HCT116 (cell line): ENCODE data around the gene EYA3. TPM values are rescaled to one million over a fixed set of nuclear protein-coding genes. Genes with fewer than 3 reads are reported as not detected.

Source experiments
- ATAC-seq: fragments of 200-7000 bp; cut with Tn5 transposase; 2 replicates; pipeline ENCODE4 v1.9.1; 2020; ENCODE audit warnings: mild to moderate bottlenecking, moderate library complexity
- BruUV-seq: library from RNA; stranded (reverse); fragments of 400-500 nt; replicated peaks from 2 replicates; lab custom pipeline; 2021; lab: Mats Ljungman, UMichigan
- CTCF ChIA-PET: fragments of 300-600 bp; sonication (Branson Sonifier 250); formaldehyde crosslinking; loops from one replicate; lab custom pipeline; 2021; ENCODE audit warnings: antibody characterized with exemption; lab: Charles Lee
- POLR2A ChIA-PET: fragments of 300-600, 350-600 bp; sonication (Branson Sonifier 250); formaldehyde crosslinking; loops from one replicate; lab custom pipeline; 2021; ENCODE audit warnings: antibody characterized with exemption; lab: Charles Lee
- RAD21 ChIA-PET, 2 experiments: fragments of 300-600 bp; sonication (Branson Sonifier 250); formaldehyde crosslinking; loops; one replicate each; lab custom pipeline; 2023; ENCODE audit warnings: low total read pairs in 2 of 2; ENCODE audit not compliant: uncharacterized antibody in 2 of 2, unreplicated experiment in 2 of 2, low non-redundant PET in 1 of 2; lab: Charles Lee
- DNase-seq: peaks from one replicate; pipeline ENCODE4 v3.0.0-alpha.2; 2010; ENCODE audit warnings: low read depth, low spot score
- H2AFZ ChIP-seq: fragments of 200-600 bp; shearing (Covaris generic), sonication (generic); 2 replicates; pipeline ENCODE4 v1.6.1; 2017; ENCODE audit warnings: low read depth, mixed run types, mixed read lengths, antibody characterized with exemption, low read length; ENCODE audit not compliant: poor library complexity, severe bottlenecking
- H3K27ac ChIP-seq: 2 replicates; pipeline ENCODE4 v1.5.1; 2012; ENCODE audit warnings: low read depth, low read length
- H3K27me3 ChIP-seq: fragments of 200-600 bp; sonication (generic); 2 replicates; pipeline ENCODE4 v1.6.1; 2016; ENCODE audit warnings: mixed run types, low read length, mixed read lengths; ENCODE audit not compliant: insufficient read depth
- H3K36me3 ChIP-seq, 2 experiments: fragments of 200-500 bp in 1 of 2; fragments of 200-600 bp in 1 of 2; sonication (Bioruptor generic) in 1 of 2; sonication (generic) in 1 of 2; 2 replicates each; pipeline versions ENCODE4 v1.5.1 to v1.6.1; 2014 to 2016; ENCODE audit warnings: low read length in 2 of 2, inconsistent platforms in 1 of 2, mixed read lengths in 1 of 2, mixed run types in 1 of 2; ENCODE audit not compliant: insufficient read depth in 2 of 2, control insufficient read depth in 1 of 2
- H3K4me1 ChIP-seq, 2 experiments: fragments of 200-600 bp in 1 of 2; sonication (generic) in 1 of 2; 2 replicates each; pipeline versions ENCODE4 v1.5.1 to v1.6.1; 2012 to 2017; ENCODE audit warnings: low read length in 2 of 2, inconsistent platforms in 1 of 2, mild to moderate bottlenecking in 1 of 2, mixed read lengths in 1 of 2, mixed run types in 1 of 2, moderate library complexity in 1 of 2; ENCODE audit not compliant: insufficient read depth in 2 of 2, control insufficient read depth in 1 of 2
- H3K4me2 ChIP-seq: fragments of 200-600 bp; sonication (generic); 2 replicates; pipeline ENCODE4 v1.6.1; 2017; ENCODE audit warnings: mixed run types, low read length, mixed read lengths
- H3K4me3 ChIP-seq, 2 experiments: fragments of 200-600 bp in 1 of 2; sonication (generic) in 1 of 2; replicated peaks in 1 of 2; 2 replicates each; pipeline ENCODE4 v1.5.1; 2011 to 2016; ENCODE audit warnings: low read length in 2 of 2, control low read depth in 1 of 2, low read depth in 1 of 2, mild to moderate bottlenecking in 1 of 2, mixed read lengths in 1 of 2, mixed run types in 1 of 2
- H3K79me2 ChIP-seq: fragments of 200-600 bp; sonication (generic); 2 replicates; pipeline ENCODE4 v1.6.1; 2017; ENCODE audit warnings: mild to moderate bottlenecking, mixed run types, low read length, moderate library complexity, mixed read lengths; ENCODE audit not compliant: insufficient read depth
- H3K9ac ChIP-seq: fragments of 200-600 bp; sonication (generic); 2 replicates; pipeline ENCODE4 v1.6.1; 2016; ENCODE audit warnings: low read length, mixed read lengths
- H3K9me2 ChIP-seq: fragments of 200-600 bp; sonication (generic), shearing (Covaris generic); 2 replicates; pipeline ENCODE4 v1.6.1; 2017; ENCODE audit warnings: mixed run types, mild to moderate bottlenecking, moderate library complexity; ENCODE audit not compliant: insufficient read depth
- H3K9me3 ChIP-seq, 2 experiments: fragments of 200-500 bp in 1 of 2; fragments of 200-600 bp in 1 of 2; sonication (Bioruptor generic) in 1 of 2; sonication (generic) in 1 of 2; 2 replicates each; pipeline ENCODE4 v1.6.1; 2014 to 2017; ENCODE audit warnings: low read length in 2 of 2, mixed read lengths in 2 of 2, inconsistent platforms in 1 of 2, low read depth in 1 of 2, mild to moderate bottlenecking in 1 of 2, mixed run types in 1 of 2, moderate library complexity in 1 of 2; ENCODE audit not compliant: control insufficient read depth in 1 of 2, insufficient read depth in 1 of 2
- H4K20me1 ChIP-seq: fragments of 200-600 bp; sonication (generic), shearing (Covaris generic); 2 replicates; pipeline ENCODE4 v1.6.1; 2017; ENCODE audit warnings: mixed run types, mild to moderate bottlenecking, moderate library complexity; ENCODE audit not compliant: insufficient read depth
- ATF3 ChIP-seq: IDR thresholded peaks from 2 replicates; pipeline ENCODE4 v1.6.1; 2012
- CBX3 ChIP-seq: IDR thresholded peaks from 2 replicates; pipeline ENCODE4 v1.6.1; 2012; ENCODE audit warnings: low read depth
- CEBPB ChIP-seq: IDR thresholded peaks from 2 replicates; pipeline ENCODE4 v1.6.1; 2012; ENCODE audit warnings: low read depth
- ELF1 ChIP-seq: IDR thresholded peaks from 2 replicates; pipeline ENCODE4 v1.6.1; 2012; ENCODE audit warnings: low read depth, borderline replicate concordance
- EZH2 ChIP-seq: fragments of 200-600 bp; sonication (generic); IDR thresholded peaks from 2 replicates; pipeline ENCODE4 v1.6.1; 2017; ENCODE audit warnings: antibody characterized with exemption, mixed run types
- EZH2phosphoT487 ChIP-seq: fragments of 200-600 bp; IDR thresholded peaks from 2 replicates; pipeline ENCODE4 v1.6.1; 2018; ENCODE audit warnings: antibody characterized with exemption, borderline replicate concordance
- FOSL1 ChIP-seq: IDR thresholded peaks from 2 replicates; pipeline ENCODE4 v1.6.1; 2012; ENCODE audit warnings: low read depth
- JUND ChIP-seq: IDR thresholded peaks from 2 replicates; pipeline ENCODE4 v1.6.1; 2012
- MAX ChIP-seq: IDR thresholded peaks from 2 replicates; pipeline ENCODE4 v1.6.1; 2012
- POLR2A ChIP-seq: IDR thresholded peaks from 2 replicates; pipeline ENCODE4 v1.7.0; 2011; ENCODE audit warnings: borderline replicate concordance; ENCODE audit not compliant: insufficient read depth, insufficient read length; ENCODE audit errors: extremely low read depth
- POLR2AphosphoS5 ChIP-seq: IDR thresholded peaks from 2 replicates; pipeline ENCODE4 v1.6.1; 2011; ENCODE audit warnings: mild to moderate bottlenecking, low read depth, low read length, moderate library complexity
- RAD21 ChIP-seq: IDR thresholded peaks from 2 replicates; pipeline ENCODE4 v1.6.1; 2012; ENCODE audit warnings: low read depth, mild to moderate bottlenecking
- REST ChIP-seq: IDR thresholded peaks from 2 replicates; pipeline ENCODE4 v1.6.1; 2012; ENCODE audit warnings: low read depth
- SP1 ChIP-seq: IDR thresholded peaks from 2 replicates; pipeline ENCODE4 v1.6.1; 2012; ENCODE audit warnings: low read depth
- ZBTB33 ChIP-seq: IDR thresholded peaks from 2 replicates; pipeline ENCODE4 v1.6.1; 2011; ENCODE audit warnings: mild to moderate bottlenecking, low read length, moderate library complexity; ENCODE audit not compliant: insufficient replicate concordance; ENCODE audit errors: extremely low read depth
- ZNF274 ChIP-seq: fragments of 200-500 bp; sonication (Bioruptor generic); IDR thresholded peaks from 2 replicates; pipeline ENCODE4 v1.6.1; 2014; ENCODE audit warnings: mild to moderate bottlenecking, low read depth, low read length, inconsistent platforms
- intact Hi-C: fragments of 100-400 bp; cut with micrococcal nuclease; formaldehyde crosslinking; loops from 2 replicates; pipeline ENCODE4 v1.10.0; 2022
- total RNA-seq: library from RNA; stranded (reverse); gene quantifications from one replicate; pipeline ENCODE4 v1.2.1, GENCODE V29; 2021; ENCODE audit not compliant: unreplicated experiment

Gene EYA3
- total RNA-seq, 1 experiment from 2014 or later: 25.9 TPM

GRCh38 chr1:28114844-28115243 lies 26.4 kb upstream of the EYA3 start:
- no peaks in the 10 kb centered on the region for H3K79me2 ChIP-seq
- no peaks in the 10 kb centered on the region for H3K36me3 ChIP-seq
- no peak for TF ChIP-seq EZH2phosphoT487
- no peak for TF ChIP-seq ATF3
- no peak for TF ChIP-seq ELF1
- TF ChIP-seq JUND: no peak
- no peak for TF ChIP-seq ZNF274
- TF ChIP-seq MAX: no peak
- TF ChIP-seq CBX3: no peak
- TF ChIP-seq RAD21: no peak
- TF ChIP-seq POLR2A: no peak
- DNase-seq (no peak), ATAC-seq (no peak)
- H3K9me3 ChIP-seq: no peaks in the 10 kb centered on the region
- peaks cover 0 to 11% of the 10 kb centered on the region in 2 experiments; a peak in 2 of 4 replicates for H3K4me1 ChIP-seq
- no TSS peak for BruUV-seq
- H3K9me2 ChIP-seq: no peaks in the 10 kb centered on the region
- no peak overlapping the region for H3K9ac ChIP-seq
- H2AFZ ChIP-seq: no peak overlapping the region
- ChIA-PET CTCF (no interaction called here), POLR2A (no interaction called here), RAD21 (no interaction called here)
- no peaks in the 10 kb centered on the region for H3K27me3 ChIP-seq
- H3K4me3 ChIP-seq: no peak overlapping the region
- H4K20me1 ChIP-seq: no peaks in the 10 kb centered on the region
- intact Hi-C loops: no loop called here
- no peak overlapping the region for H3K27ac ChIP-seq
- H3K4me2 ChIP-seq: no peak overlapping the region

- H2AFZ ChIP-seq: peak overlapping the region; percentile 87
- peaks cover 0 to 11% of the 10 kb centered on the region in 2 experiments; a peak in 2 of 4 replicates for H3K4me1 ChIP-seq
- H4K20me1 ChIP-seq: no peaks in the 10 kb centered on the region
- H3K79me2 ChIP-seq: no peaks in the 10 kb centered on the region
- H3K9me2 ChIP-seq: no peaks in the 10 kb centered on the region
- no peaks in the 10 kb centered on the region for H3K27me3 ChIP-seq
- no TSS peak for BruUV-seq
- H3K4me2 ChIP-seq: peak overlapping the region; percentile 51
- ChIA-PET RAD21 (no interaction called here), CTCF (interaction anchor here (2.1 kb wide), 1 partner anchor 22 kb away, joined by 9 read pairs; no protein-coding TSS in a partner anchor), POLR2A (no interaction called here)
- H3K9ac ChIP-seq: no peak overlapping the region
- no peaks in the 10 kb centered on the region for H3K9me3 ChIP-seq
- H3K4me3 ChIP-seq: no peak overlapping the region
- intact Hi-C loops: no loop called here
- H3K27ac ChIP-seq: no peak overlapping the region
- DNase-seq: peak; percentile 26
- H3K36me3 ChIP-seq: no peaks in the 10 kb centered on the region
- no peak; the same call in 1 of the 2 replicates for ATAC-seq
- TF ChIP-seq FOSL1 (no peak), POLR2AphosphoS5 (no peak), ELF1 (no peak), EZH2 (no peak), SP1 (no peak), POLR2A (no peak), CEBPB (no peak), JUND (no peak), ZBTB33 (no peak), REST (no peak)
Observed at GRCh38 chr1:28113242-28113572, 24.8 kb upstream of the EYA3 start.
